Measurements from ENCODE around the gene TNP1.

TNP1 gene

GRCh38 chr2:216870508-216871332 lies 10.9 kb upstream of the TNP1 start:
- no peak for DNase-seq (ENCODE audit: low read depth)
- H3K4me3 ChIP-seq (ENCODE audit: low read depth, low read length), result no peak overlapping the region
- no peak for TF ChIP-seq CTCF (IDR thresholded peaks at IDR 0.05; ENCODE audit: insufficient read depth, low read depth, low read length, missing control alignments)

GRCh38 chr2:216866515-216867095 lies 6.7 kb upstream of the TNP1 start:
- no peak overlapping the region for H3K4me3 ChIP-seq (ENCODE audit: low read depth, low read length)
- TF ChIP-seq CTCF (IDR thresholded peaks at IDR 0.05; ENCODE audit: insufficient read depth, low read depth, low read length, missing control alignments), result no peak
- no peak for DNase-seq (ENCODE audit: low read depth)

- no peak for TF ChIP-seq CTCF (IDR thresholded peaks at IDR 0.05; ENCODE audit: insufficient read depth, low read depth, low read length, missing control alignments)
- H3K4me3 ChIP-seq (ENCODE audit: low read depth, low read length), result no peak overlapping the region
- no peak for DNase-seq (ENCODE audit: low read depth)
These were observed 5.8 kb upstream of the TNP1 start for GRCh38 chr2:216865658-216866057.

- no peak for DNase-seq (ENCODE audit: low read depth)
- no peak for TF ChIP-seq CTCF (IDR thresholded peaks at IDR 0.05; ENCODE audit: insufficient read depth, low read depth, low read length, missing control alignments)
- H3K4me3 ChIP-seq (ENCODE audit: low read depth, low read length), result no peak overlapping the region
These were observed 4.1 kb upstream of the TNP1 start for GRCh38 chr2:216863946-216864345.

- no peak for DNase-seq (ENCODE audit: low read depth)
- H3K4me3 ChIP-seq (ENCODE audit: low read depth, low read length), result no peak overlapping the region
- TF ChIP-seq CTCF (IDR thresholded peaks at IDR 0.05; ENCODE audit: insufficient read depth, low read depth, low read length, missing control alignments), result no peak
These were observed 2.9 kb upstream of the TNP1 start for GRCh38 chr2:216862628-216863398.

- no peak for DNase-seq (ENCODE audit: low read depth)
- H3K4me3 ChIP-seq (ENCODE audit: low read depth, low read length), result no peak overlapping the region
- no peak for TF ChIP-seq CTCF (IDR thresholded peaks at IDR 0.05; ENCODE audit: insufficient read depth, low read depth, low read length, missing control alignments)
These were observed 718 bp upstream of the TNP1 start for GRCh38 chr2:216860426-216861137.

Measured in GM12865 (cell line).